GM19238 (cell line): ENCODE measurements around the gene ABCG4.

Experiments
- DNase-seq: peaks from one replicate; pipeline ENCODE4 v3.0.0; 2011; ENCODE audit warnings: low spot score; ENCODE audit not compliant: insufficient read length

The ABCG4 gene

DNA sequence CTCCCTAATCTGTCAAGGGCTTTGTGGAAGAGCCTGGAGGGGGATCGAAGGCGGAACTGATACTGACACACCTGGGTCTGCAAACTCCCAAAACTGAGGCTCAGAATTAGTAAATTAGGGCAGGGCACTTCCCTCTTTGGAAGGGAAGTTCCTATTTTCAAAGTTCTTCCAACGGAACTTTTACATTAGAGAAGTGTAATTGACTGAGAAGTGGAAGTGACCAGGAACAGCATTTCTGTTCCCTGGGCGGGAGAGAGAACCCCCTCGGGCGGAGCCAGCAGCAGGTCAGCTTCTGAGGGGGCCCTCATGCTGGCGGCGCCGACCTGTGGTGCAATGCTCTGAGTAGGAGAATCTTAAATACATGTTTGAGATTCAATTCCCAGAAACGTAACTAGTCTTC is 56.2 kb downstream of the ABCG4 start:
- no peak for DNase-seq

DNA sequence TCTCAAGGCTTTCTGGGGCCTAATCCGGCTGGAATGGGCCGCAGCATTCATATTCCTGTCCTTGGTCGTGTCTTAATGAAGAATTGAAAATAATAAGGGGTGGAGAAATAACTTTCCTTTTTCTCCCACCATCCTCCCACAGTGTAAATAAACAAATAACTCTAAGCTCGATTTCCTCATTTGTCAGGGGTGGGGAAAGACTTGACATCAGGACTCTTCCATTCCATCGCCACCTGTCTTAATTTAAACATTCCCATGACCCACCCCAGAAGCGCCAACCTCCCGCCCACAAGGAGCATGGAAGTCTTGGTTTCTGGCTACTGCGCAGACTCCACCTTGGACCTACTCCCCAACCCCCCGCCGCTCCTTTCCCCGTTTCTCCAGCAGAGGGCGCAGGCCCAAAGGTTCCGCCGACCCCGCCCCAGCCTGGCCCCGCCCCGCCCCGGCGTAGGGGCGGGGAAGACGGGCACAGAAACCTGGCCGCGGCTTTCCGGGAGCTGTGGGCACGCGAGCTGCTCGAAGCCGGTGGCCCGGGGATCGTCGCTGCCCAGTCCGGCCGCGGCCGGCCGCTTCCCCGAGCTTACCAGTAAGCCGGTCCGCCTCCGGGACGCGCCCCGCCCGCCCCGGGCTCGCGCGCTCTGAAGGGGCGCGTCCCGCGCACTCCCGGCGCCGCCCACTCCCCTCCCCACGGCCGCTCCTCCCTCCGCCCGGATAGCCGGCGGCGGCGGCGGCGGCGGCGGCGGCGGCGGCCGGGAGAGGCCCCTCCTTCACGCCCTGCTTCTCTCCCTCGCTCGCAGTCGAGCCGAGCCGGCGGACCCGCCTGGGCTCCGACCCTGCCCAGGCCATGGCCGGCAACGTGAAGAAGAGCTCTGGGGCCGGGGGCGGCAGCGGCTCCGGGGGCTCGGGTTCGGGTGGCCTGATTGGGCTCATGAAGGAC is 57.0 kb downstream of the ABCG4 start, which contains the start of gene CBL:
Gene CBL, plus strand, starts transcription at position 766 of the 937 bp plus-strand sequence. Its CDS starts 79 bp downstream, at position 845.
- peak; percentile 91 for DNase-seq

GRCh38 chr11:119206511-119207414 is 57.9 kb downstream of the ABCG4 start:
- DNase-seq: peak; percentile 56

GRCh38 chr11:119207415-119207960 is 58.6 kb downstream of the ABCG4 start:
- no peak for DNase-seq

DNA sequence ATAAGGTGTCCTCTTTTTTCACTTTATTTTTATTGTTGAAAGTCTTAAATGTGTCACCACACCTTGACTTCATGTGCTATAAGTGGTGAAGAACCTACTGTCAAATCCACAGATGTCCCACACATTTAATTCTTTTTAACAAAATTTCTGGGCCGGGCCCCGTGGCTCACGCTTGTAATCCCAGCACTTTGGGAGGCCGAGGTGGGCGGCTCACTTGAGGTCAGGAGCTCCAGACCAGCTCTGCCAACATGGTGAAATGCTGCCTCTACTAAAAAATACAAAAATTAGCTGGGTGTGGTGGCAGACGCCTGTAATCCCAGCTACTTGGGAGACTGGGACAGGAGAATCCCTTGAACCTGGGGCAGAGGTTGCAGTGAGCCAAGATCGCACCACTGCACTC is 60.3 kb downstream of the ABCG4 start:
- DNase-seq: no peak

DNA sequence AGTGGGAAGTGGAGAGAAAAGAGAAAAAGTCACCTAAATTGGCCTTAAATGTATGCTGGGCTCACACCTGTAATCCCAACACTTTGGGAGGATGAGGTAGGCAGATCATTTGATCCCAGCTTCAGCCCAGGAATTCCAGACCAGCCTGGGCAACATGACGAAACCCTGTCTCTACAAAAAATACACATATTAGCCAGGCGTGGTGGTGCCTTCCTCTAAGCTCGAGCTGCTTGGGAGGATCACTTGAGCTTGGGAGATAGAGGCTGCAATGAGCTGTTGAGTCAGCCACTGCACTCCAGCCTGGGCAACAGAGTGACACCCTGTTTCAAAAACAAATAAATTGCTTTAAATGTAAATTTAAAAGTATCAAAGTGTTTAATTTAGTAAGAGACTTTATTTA is 61.2 kb downstream of the ABCG4 start:
- DNase-seq: no peak
